Activated T-helper 2 cell treated with anti-CD3 and anti-CD28 coated beads, Interferon-gamma antibody, Interleukin-2, Interleukin-4, amounts not matched to agents 10 μg/mL and 5 μg/mL and 100 μg/mL, durations not matched to agents 14 hours and 24 hours and 36 hours (primary cell): ENCODE results near the gene CACNA1E. TPM values are rescaled to one million over a fixed set of nuclear protein-coding genes. Genes with fewer than 3 reads are reported as not detected.

Experiments
- DNase-seq: peaks from one replicate; pipeline ENCODE4 v3.0.0; 2021; ENCODE audit warnings: low spot score
- H3K27ac Mint-ChIP-seq: one replicate; pipeline ENCODE4 v1.8.0; 2021; ENCODE audit warnings: mixed read lengths
- H3K27me3 Mint-ChIP-seq: one replicate; pipeline ENCODE4 v1.8.0; 2021; ENCODE audit warnings: low read depth, mixed read lengths
- H3K36me3 Mint-ChIP-seq: one replicate; pipeline ENCODE4 v1.8.0; 2021; ENCODE audit warnings: low read depth, mixed read lengths
- H3K4me1 Mint-ChIP-seq: one replicate; pipeline ENCODE4 v1.8.0; 2021; ENCODE audit warnings: low read depth, mixed read lengths
- H3K4me3 Mint-ChIP-seq: one replicate; pipeline ENCODE4 v1.8.0; 2021; ENCODE audit warnings: low read depth, mild to moderate bottlenecking, moderate library complexity, mixed read lengths
- H3K9me3 Mint-ChIP-seq: one replicate; pipeline ENCODE4 v1.8.0; 2021; ENCODE audit warnings: mixed read lengths
- intact Hi-C: fragments of 100-400 bp; cut with micrococcal nuclease; formaldehyde crosslinking; loops from one replicate; pipeline ENCODE4 v1.15.1; 2023
- total RNA-seq: library from RNA; stranded (reverse); gene quantifications from 2 replicates; pipeline ENCODE4 v1.2.3, GENCODE V29; 2022

The CACNA1E gene
- total RNA-seq, 1 donor from 2014 or later: not detected

DNA sequence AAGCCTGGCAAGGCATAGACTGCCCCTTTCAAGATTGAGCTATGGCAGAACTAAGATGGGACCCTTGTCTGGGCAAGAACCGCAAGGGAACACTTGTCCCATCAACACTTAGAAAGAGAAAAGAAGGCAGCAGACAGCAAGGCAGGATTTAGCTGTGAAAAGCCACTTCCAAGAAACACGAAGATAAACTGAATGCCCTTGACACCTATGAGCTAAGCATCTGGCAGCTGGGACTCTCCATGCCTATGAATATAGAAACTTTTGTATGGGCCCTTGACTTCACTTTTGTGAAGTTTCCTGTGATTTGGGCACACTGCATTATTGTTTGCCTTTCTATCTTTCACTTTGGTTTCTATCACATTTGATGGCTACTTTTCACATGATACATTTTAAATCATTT is 24.9 kb upstream of the CACNA1E start:
- peaks cover 26% of the 10 kb centered on the region for H3K27me3 Mint-ChIP-seq
- no peak for DNase-seq
- intact Hi-C loops: no loop called here
- H3K4me1 Mint-ChIP-seq: no peaks in the 10 kb centered on the region
- H3K36me3 Mint-ChIP-seq: no peaks in the 10 kb centered on the region
- peaks cover 3% of the 10 kb centered on the region for H3K9me3 Mint-ChIP-seq
- no peak overlapping the region for H3K4me3 Mint-ChIP-seq
- no peak overlapping the region for H3K27ac Mint-ChIP-seq

DNA sequence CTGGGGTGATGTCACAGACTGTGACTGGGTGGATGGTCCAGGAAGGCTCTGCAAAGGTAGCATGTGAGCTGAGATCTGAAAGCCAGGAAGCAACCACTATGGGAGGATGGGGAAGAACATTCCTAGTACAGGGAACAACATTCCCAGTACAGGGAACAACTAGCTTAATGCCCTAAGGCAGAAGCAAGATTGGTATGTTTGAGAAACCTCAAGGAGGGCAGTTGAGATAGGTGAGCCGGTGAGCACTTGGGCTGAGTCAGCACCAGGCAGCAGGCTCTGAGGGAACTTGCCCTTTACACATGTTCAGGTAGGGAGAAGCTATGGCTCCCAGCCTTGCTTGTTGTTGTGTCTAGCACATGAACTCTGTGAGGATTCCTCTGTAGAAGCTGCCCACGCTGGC is 24.2 kb upstream of the CACNA1E start:
- H3K4me1 Mint-ChIP-seq: no peaks in the 10 kb centered on the region
- DNase-seq: no peak

DNA sequence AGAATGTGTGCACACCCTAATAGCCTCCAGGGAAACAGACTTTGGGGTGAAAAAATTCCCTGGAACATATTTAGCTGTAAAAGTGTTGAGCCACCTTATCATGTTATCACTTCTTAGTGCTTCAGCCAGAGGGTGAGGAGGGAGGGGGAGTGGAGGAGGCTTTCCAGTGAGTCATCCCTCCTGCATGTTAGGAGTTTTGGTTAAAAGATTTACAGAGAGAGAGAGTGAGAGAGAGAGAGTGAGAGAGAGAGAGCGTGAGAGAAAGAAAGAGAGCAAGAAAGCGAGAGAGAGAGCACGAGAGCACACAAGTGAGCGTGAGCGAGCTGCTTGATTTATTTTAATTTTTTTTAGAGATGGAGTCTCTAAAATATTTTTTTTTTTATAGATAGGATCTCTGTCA is 13.5 kb upstream of the CACNA1E start:
- Mint-ChIP-seq H3K36me3 (no peaks in the 10 kb centered on the region), H3K27me3 (peaks cover 33% of the 10 kb centered on the region), H3K4me3 (no peak overlapping the region), H3K27ac (no peak overlapping the region), H3K9me3 (no peaks in the 10 kb centered on the region), H3K4me1 (peaks cover 3% of the 10 kb centered on the region)
- no peak for DNase-seq
- intact Hi-C loops: loop anchor here (10.0 kb wide), 2 partner anchors 205 to 615 kb away; no protein-coding TSS in a partner anchor

More for the DNA sequence above, 24.2 kb upstream of the CACNA1E start:
- Mint-ChIP-seq H3K27ac (no peak overlapping the region), H3K4me3 (no peak overlapping the region), H3K27me3 (peaks cover 29% of the 10 kb centered on the region), H3K9me3 (peaks cover 3% of the 10 kb centered on the region), H3K36me3 (no peaks in the 10 kb centered on the region)
- intact Hi-C loops: no loop called here

DNA sequence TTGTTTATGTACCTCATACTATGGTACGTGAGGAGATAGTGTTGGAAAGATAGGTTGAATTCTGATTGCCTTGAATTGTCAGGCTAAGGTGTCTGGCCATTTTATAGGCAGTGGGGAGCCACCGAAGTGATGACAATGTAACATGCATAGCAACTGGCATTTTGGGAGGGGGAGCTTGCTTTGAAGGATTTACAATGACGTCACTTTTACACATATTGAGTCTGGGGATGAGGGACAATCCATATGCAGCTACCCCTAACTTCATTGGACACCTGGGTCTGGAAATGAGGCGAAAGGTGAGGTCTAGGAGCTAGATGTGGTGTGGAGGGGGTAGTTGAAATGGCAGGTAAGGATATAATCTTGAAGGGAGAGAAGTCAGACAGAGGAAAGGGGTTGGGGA is 7.7 kb upstream of the CACNA1E start:
- Mint-ChIP-seq H3K4me3 (no peak overlapping the region), H3K4me1 (no peaks in the 10 kb centered on the region), H3K36me3 (no peaks in the 10 kb centered on the region), H3K9me3 (no peaks in the 10 kb centered on the region), H3K27me3 (peaks cover 22% of the 10 kb centered on the region), H3K27ac (no peak overlapping the region)
- DNase-seq: no peak
- intact Hi-C loops: loop anchor here (10.0 kb wide), 2 partner anchors 199 to 609 kb away; no protein-coding TSS in a partner anchor

DNA sequence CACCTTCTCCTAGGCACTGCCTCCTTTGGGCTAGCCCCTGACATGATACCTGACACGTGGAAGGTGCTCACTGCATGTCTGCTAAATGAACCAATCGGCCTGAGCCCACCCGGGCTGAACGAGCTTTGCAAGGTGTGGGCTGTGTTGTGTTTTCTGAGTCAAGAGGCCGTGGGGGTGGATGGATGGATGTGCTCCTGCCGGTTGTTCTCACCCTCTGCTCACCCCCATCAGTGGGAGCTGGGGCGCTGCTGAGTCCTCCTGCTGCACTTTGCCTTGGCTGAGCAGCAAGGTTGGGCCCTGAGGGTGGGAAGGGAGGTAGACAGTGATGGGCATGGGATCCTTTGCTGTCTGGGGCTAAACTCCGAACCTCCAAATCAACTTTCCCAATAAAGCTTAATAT is 6.7 kb upstream of the CACNA1E start:
- H3K27ac Mint-ChIP-seq: no peak overlapping the region
- no peaks in the 10 kb centered on the region for H3K4me1 Mint-ChIP-seq
- intact Hi-C loops: loop anchor here (10.0 kb wide), 2 partner anchors 198 to 608 kb away; no protein-coding TSS in a partner anchor
- no peaks in the 10 kb centered on the region for H3K9me3 Mint-ChIP-seq
- no peak overlapping the region for H3K4me3 Mint-ChIP-seq
- DNase-seq: no peak
- H3K27me3 Mint-ChIP-seq: peaks cover 29% of the 10 kb centered on the region
- no peaks in the 10 kb centered on the region for H3K36me3 Mint-ChIP-seq

DNA sequence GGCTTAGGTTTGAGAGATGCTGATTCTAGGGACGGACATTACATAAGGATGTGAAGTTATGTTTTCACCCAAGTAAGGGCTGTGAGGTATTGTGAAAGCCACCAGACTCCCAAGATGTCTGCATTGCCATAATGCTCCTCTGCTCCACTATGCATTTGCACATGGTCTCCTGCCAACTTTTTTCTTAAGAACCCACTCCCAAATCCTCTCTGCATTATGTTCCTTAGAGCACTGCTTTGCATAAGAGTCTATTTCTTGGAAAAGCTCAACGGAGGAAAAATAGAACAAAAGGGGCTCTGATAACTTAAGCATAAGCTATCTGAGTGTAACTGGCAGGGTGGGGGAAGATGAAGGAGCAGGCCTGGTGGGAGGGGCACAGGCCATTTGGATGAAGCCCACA is 5.0 kb upstream of the CACNA1E start:
- DNase-seq: no peak
- H3K27ac Mint-ChIP-seq: no peak overlapping the region
- intact Hi-C loops: loop anchor here (2.0 to 10.0 kb wide), 4 partner anchors 196 to 606 kb away; no protein-coding TSS in a partner anchor
- no peaks in the 10 kb centered on the region for H3K9me3 Mint-ChIP-seq
- peaks cover 3% of the 10 kb centered on the region for H3K4me1 Mint-ChIP-seq
- H3K4me3 Mint-ChIP-seq: no peak overlapping the region
- H3K36me3 Mint-ChIP-seq: no peaks in the 10 kb centered on the region
- H3K27me3 Mint-ChIP-seq: peaks cover 39% of the 10 kb centered on the region

DNA sequence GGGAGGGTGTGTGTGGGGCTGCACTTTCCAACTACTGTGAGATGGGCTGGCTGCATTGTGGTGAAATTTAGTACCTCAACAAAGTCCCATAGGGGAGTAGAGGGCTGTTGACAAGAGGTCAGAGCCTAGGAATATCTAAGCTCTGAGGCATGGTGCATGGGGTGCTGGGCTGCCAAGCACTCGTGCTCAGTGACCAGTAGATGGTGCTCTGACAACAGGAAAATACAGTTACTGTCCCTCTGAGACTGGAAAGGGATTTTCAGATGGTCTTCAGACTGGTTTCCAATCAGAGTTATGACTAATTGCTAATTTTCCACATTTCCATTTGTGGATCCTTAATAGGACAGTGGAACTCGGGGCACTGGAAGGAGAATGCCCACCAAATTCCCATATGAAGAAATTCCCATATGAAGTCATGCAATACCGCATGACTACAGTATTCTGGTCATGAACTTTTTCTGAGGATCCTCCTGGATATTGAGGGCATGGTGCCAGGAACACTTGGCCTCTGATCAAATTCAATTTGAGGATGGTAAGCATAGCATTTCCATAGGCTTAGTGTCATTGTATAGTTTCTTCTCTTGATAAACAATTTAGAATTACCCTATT is 4.1 kb upstream of the CACNA1E start:
- H3K27me3 Mint-ChIP-seq: peaks cover 47% of the 10 kb centered on the region
- no peak for DNase-seq
- H3K4me3 Mint-ChIP-seq: no peak overlapping the region
- intact Hi-C loops: loop anchor here (2.0 to 10.0 kb wide), 4 partner anchors 196 to 606 kb away; no protein-coding TSS in a partner anchor
- H3K36me3 Mint-ChIP-seq: no peaks in the 10 kb centered on the region
- H3K27ac Mint-ChIP-seq: no peak overlapping the region
- peaks cover 7% of the 10 kb centered on the region for H3K4me1 Mint-ChIP-seq
- H3K9me3 Mint-ChIP-seq: no peaks in the 10 kb centered on the region

DNA sequence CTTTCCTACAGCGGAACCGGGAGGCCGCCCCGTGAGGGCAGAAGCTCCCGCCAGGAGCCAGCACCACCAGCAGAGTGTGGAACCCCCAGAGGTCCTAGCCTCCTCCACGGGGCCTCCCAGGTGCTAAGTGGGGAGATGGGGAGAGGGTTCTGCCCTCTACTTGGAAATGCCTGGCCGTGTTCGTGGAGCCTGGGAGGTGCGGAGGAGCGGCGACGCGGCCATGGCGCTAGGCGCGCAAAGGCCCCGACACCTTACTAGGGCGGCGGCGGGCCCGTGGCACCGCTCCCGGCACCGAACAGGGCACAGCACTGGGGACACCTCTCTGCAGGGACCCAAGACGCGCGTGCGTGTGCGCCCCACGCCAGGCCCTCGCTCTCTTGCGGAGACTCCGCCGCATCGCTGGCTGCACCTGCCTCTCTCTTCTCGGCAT is 1.3 kb upstream of the CACNA1E start:
- intact Hi-C loops: loop anchor here (10.0 kb wide), 2 partner anchors 913 to 1247 kb away; partner anchors contain the start of genes GLUL and LHX4
- H3K27ac Mint-ChIP-seq: no peak overlapping the region
- peaks cover 69% of the 10 kb centered on the region for H3K27me3 Mint-ChIP-seq
- DNase-seq: no peak
- no peaks in the 10 kb centered on the region for H3K9me3 Mint-ChIP-seq
- peaks cover 7% of the 10 kb centered on the region for H3K4me1 Mint-ChIP-seq
- H3K36me3 Mint-ChIP-seq: no peaks in the 10 kb centered on the region
- H3K4me3 Mint-ChIP-seq: peak overlapping the region; percentile 52

DNA sequence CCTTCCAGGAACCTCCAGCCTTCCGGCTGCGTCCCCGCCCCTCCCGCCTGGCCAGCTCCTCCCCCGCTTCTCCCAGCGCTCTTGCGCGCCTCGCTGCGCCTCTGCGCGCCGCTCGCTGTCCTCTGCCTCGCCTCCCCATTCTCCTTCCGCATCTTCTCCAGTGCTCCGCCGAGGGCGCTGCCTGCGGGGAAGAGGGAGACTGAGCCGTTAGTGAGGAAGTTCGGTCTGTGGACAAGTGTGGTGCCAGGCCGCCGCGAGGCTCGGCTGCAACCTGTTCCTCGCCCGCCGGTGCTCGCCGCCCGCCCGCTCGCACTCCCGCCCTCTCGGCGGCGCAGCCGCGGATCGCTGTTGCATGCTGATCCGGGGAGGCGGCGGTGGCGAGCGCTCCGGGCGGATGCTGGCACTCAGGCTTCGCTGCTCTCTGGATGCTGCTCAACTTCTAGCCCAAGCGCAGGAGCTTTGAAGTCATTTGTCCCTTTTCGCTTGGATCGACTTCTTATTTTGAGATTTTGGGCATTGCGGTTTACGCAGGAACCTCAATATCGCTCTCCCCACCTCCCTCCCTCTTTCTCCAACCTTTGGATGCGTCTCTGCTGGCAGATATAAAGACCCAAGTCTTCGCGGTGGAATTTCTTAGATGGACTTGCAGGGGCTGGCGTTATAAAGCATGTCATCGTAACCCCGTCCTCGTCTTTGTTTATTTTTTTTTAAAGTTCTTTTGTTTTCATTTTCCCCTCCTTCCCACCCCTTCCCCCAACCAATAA is 614 bp upstream of the CACNA1E start:
- peak; percentile 37 for DNase-seq
- no peak overlapping the region for H3K27ac Mint-ChIP-seq
- no peaks in the 10 kb centered on the region for H3K9me3 Mint-ChIP-seq
- H3K4me1 Mint-ChIP-seq: peaks cover 7% of the 10 kb centered on the region
- no peaks in the 10 kb centered on the region for H3K36me3 Mint-ChIP-seq
- intact Hi-C loops: loop anchor here (10.0 kb wide), 2 partner anchors 912 to 1248 kb away; partner anchors contain the start of genes GLUL and LHX4
- H3K27me3 Mint-ChIP-seq: peaks cover 67% of the 10 kb centered on the region
- peak overlapping the region; percentile 52 for H3K4me3 Mint-ChIP-seq

DNA sequence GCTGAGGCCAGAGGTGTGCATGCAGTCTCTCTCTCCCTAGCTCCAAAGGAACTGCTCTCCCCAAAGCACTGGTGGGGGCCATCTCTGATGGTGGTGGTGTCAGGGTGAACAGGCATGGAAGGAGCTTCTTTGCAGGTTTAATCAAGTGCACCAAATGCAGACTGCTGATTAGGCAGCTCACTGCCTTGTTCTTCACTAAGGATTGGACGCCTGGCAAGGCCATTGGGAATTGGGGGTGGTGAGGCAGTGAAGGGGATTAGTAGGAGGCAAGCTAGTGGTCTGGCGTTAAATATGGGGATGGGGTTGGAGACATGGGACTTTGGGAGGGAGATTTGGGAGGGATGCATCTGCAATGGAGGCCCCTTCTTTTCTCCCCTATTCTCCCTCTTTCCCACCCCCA is 1.5 kb downstream of the CACNA1E start:
- no peak for DNase-seq
- intact Hi-C loops: loop anchor here (10.0 kb wide), 2 partner anchors 910 to 1250 kb away; partner anchors contain the start of genes GLUL and LHX4
- Mint-ChIP-seq H3K36me3 (no peaks in the 10 kb centered on the region), H3K4me3 (no peak overlapping the region), H3K27me3 (peaks cover 75% of the 10 kb centered on the region), H3K27ac (no peak overlapping the region), H3K4me1 (peaks cover 7% of the 10 kb centered on the region), H3K9me3 (no peaks in the 10 kb centered on the region)

DNA sequence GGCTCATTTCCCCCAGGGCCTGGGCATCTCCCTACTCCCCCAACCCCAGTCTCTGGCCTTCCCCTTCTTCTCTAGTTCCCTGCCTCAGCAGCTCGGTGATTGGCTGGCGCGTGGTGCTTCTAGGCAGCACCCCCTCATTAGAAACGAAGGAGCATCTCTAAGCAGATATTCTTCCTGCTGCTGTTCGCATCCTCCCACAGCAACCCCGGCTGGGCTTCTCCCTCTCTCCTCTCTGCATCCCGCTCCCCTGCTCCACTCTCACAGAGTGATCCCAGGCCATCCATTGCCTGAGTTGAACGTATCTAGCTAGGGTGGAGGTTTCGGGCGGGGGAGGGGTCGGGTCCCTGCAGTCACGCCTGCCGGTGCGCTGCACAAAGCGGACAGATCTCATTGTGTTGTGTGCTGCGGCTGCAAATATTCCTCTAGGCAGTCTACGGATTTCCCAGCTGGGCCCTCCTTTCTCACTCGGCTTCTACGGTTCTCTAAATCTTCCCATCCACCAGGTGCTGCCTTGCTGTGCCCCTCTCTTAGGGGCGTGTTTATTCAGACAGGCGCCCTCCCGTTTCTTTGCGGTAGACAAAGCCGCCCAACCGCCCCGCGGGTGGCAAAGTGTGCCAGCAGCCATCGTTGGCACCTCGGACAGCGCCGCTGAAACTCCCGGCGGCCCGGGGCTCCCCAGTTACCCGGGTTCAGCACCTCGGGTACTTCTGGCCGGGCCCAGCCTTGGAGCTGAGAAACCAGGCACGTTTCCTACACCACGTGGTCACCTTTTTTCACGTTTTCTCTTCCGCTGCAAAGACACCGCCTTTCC is 2.2 kb downstream of the CACNA1E start:
- H3K36me3 Mint-ChIP-seq: no peaks in the 10 kb centered on the region

DNA sequence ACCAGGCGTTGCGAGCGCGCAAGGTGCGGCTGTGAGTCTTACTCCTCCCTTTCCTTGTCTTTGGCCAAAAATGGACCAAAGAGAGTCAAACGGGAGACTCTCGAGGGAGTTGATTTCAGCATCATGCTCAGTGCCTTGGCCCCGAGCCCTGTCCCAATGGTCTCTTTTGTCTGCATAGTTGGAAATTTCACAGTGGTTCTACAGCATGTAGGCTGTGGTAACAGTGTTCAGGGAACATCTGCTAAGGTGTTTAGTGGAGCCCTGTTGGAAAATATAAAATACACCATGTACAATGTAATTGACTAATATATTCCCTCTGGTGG is 2.7 kb downstream of the CACNA1E start:
- Mint-ChIP-seq H3K4me3 (no peak overlapping the region), H3K27me3 (peaks cover 73% of the 10 kb centered on the region), H3K36me3 (no peaks in the 10 kb centered on the region), H3K9me3 (no peaks in the 10 kb centered on the region), H3K4me1 (peaks cover 7% of the 10 kb centered on the region), H3K27ac (no peak overlapping the region)
- intact Hi-C loops: loop anchor here (10.0 kb wide), 2 partner anchors 909 to 1251 kb away; partner anchors contain the start of genes GLUL and LHX4
- DNase-seq: no peak

More for the DNA sequence above, 2.2 kb downstream of the CACNA1E start:
- Mint-ChIP-seq H3K4me1 (peaks cover 7% of the 10 kb centered on the region), H3K27me3 (peaks cover 74% of the 10 kb centered on the region), H3K27ac (no peak overlapping the region), H3K9me3 (no peaks in the 10 kb centered on the region), H3K4me3 (no peak overlapping the region)
- intact Hi-C loops: loop anchor here (10.0 kb wide), 2 partner anchors 909 to 1251 kb away; partner anchors contain the start of genes GLUL and LHX4
- DNase-seq: no peak
